Dermis blood vessel endothelial cell (primary cell): Measurements from ENCODE around the gene ACOT7. TPM values are rescaled to one million over a fixed set of nuclear protein-coding genes. Genes with fewer than 3 reads are reported as not detected.
"Not testable (repeated sequence)": the region's sequence is repeated elsewhere in the genome, so short reads cannot be mapped to it uniquely, and the experiment has no call there.

ENCODE experiments used
- DNase-seq: peaks from one replicate; pipeline ENCODE4 v3.0.0; 2010
- total RNA-seq: library from RNA; depleted of rRNA; stranded (reverse); fragments of >200 nt; gene quantifications from 2 replicates; pipeline ENCODE4 v1.2.3, GENCODE V29; 2014

ACOT7 gene
- total RNA-seq, 1 donor from 2014 or later, result 17.5 TPM

GRCh38 chr1:6219641-6220040, 173.9 kb downstream of the ACOT7 start:
- DNase-seq, result not testable (repeated sequence)

GRCh38 chr1:6218375-6219164, 175.0 kb downstream of the ACOT7 start:
- DNase-seq, result no peak

Other genes starting within 250 kb of the ACOT7 start
- under 0.01 TPM in 1 of 2 replicates, not detected in the other for gene CHD5, start 213.4 kb downstream of the ACOT7 start, total RNA-seq
- gene RPL22, start 194.2 kb downstream of the ACOT7 start, total RNA-seq, result 124 and 146 TPM in 2 replicates
- 3.4 and 37.6 TPM in 2 replicates for gene RNF207, start 187.6 kb downstream of the ACOT7 start, total RNA-seq
- gene ICMT, start 157.8 kb downstream of the ACOT7 start, total RNA-seq, result 81.7 and 121 TPM in 2 replicates
- not detected in 2 replicates for gene HES3, start 149.6 kb downstream of the ACOT7 start, total RNA-seq
- gene GPR153, start 132.7 kb downstream of the ACOT7 start, total RNA-seq, result 2.2 and 2.8 TPM in 2 replicates
- 9.9 and 14.1 TPM in 2 replicates for gene HES2, start 26.2 kb upstream of the ACOT7 start, total RNA-seq
- 0.60 and 0.68 TPM in 2 replicates for gene ESPN, start 31.0 kb upstream of the ACOT7 start, total RNA-seq
- gene TNFRSF25, start 72.4 kb upstream of the ACOT7 start, total RNA-seq, result 8.0 and 17.4 TPM in 2 replicates
- 36.9 and 50.9 TPM in 2 replicates for gene PLEKHG5, start 97.9 kb upstream of the ACOT7 start, total RNA-seq
- 27.1 and 30.6 TPM in 2 replicates for gene NOL9, start 160.7 kb upstream of the ACOT7 start, total RNA-seq
- gene TAS1R1, start 161.5 kb upstream of the ACOT7 start, total RNA-seq, result under 0.01 TPM in 1 of 2 replicates, not detected in the other
- gene ZBTB48, start 186.2 kb upstream of the ACOT7 start, total RNA-seq, result 12.0 and 22.5 TPM in 2 replicates
- gene KLHL21, start 209.1 kb upstream of the ACOT7 start, total RNA-seq, result 25.9 and 31.7 TPM in 2 replicates
- gene PHF13, start 220.0 kb upstream of the ACOT7 start, total RNA-seq, result 10.2 and 16.7 TPM in 2 replicates
- gene THAP3, start 231.1 kb upstream of the ACOT7 start, total RNA-seq, result 19.9 and 23.5 TPM in 2 replicates